Mesothelial cell of epicardium (in vitro differentiated cells): ENCODE measurements around the gene ATP4B. TPM values are rescaled to one million over a fixed set of nuclear protein-coding genes. Genes with fewer than 3 reads are reported as not detected.

Source experiments
- DNase-seq, 2 experiments: peaks; one replicate each; pipeline ENCODE4 v3.0.0; 2021; ENCODE audit warnings: low spot score in 2 of 2; ENCODE audit not compliant: unreplicated experiment in 2 of 2
- H3K27ac Mint-ChIP-seq: 2 replicates; pipeline ENCODE4 v1.8.0; 2021; ENCODE audit warnings: mixed read lengths
- H3K27me3 Mint-ChIP-seq: 2 replicates; pipeline ENCODE4 v1.8.0; 2021; ENCODE audit warnings: low read depth, mixed read lengths
- H3K36me3 Mint-ChIP-seq: 2 replicates; pipeline ENCODE4 v1.8.0; 2021; ENCODE audit warnings: mixed read lengths
- H3K4me1 Mint-ChIP-seq: 2 replicates; pipeline ENCODE4 v1.8.0; 2021; ENCODE audit warnings: mixed read lengths
- H3K4me3 Mint-ChIP-seq: 2 replicates; pipeline ENCODE4 v1.8.0; 2021; ENCODE audit warnings: mild to moderate bottlenecking, moderate library complexity, mixed read lengths
- H3K9me3 Mint-ChIP-seq: 2 replicates; pipeline ENCODE4 v1.8.0; 2021; ENCODE audit warnings: mixed read lengths
- CTCF ChIP-seq: fragments of 200-600 bp; sonication (generic); IDR thresholded peaks from one replicate; pipeline ENCODE4 v1.5.0; 2021; ENCODE audit warnings: antibody characterized with exemption; ENCODE audit not compliant: unreplicated experiment
- total RNA-seq: library from RNA; stranded (reverse); gene quantifications from 3 replicates; pipeline ENCODE4 v1.2.1, GENCODE V29; 2021

The ATP4B gene
- total RNA-seq, 1 donor from 2014 or later, result not detected

GRCh38 chr13:113665597-113666328 is 7.8 kb upstream of the ATP4B start:
- Mint-ChIP-seq H3K4me3 (no peak overlapping the region), H3K9me3 (peaks cover 18% of the 10 kb centered on the region), H3K4me1 (no peaks in the 10 kb centered on the region), H3K27me3 (peaks cover 3% of the 10 kb centered on the region), H3K36me3 (no peaks in the 10 kb centered on the region), H3K27ac (no peak overlapping the region)
- no peak for TF ChIP-seq CTCF
- peak; percentile 5 to 24 for DNase-seq

- DNase-seq, result peak; percentile 5 to 25
- no peaks in the 10 kb centered on the region for H3K4me1 Mint-ChIP-seq
- H3K9me3 Mint-ChIP-seq, result peaks cover 21% of the 10 kb centered on the region
- H3K27me3 Mint-ChIP-seq, result peaks cover 3% of the 10 kb centered on the region
- no peaks in the 10 kb centered on the region for H3K36me3 Mint-ChIP-seq
- no peak overlapping the region for H3K4me3 Mint-ChIP-seq
- H3K27ac Mint-ChIP-seq, result no peak overlapping the region
- TF ChIP-seq CTCF, result no peak
These were observed 7.0 kb upstream of the ATP4B start for GRCh38 chr13:113664751-113665596.

GRCh38 chr13:113663934-113664333 is 5.9 kb upstream of the ATP4B start:
- peak in 1 of 2 experiments; percentile 13 for DNase-seq

GRCh38 chr13:113661509-113661908 is 3.5 kb upstream of the ATP4B start:
- DNase-seq, result no peak
- no peak for TF ChIP-seq CTCF
- H3K4me1 Mint-ChIP-seq, result no peaks in the 10 kb centered on the region
- peaks cover 21% of the 10 kb centered on the region for H3K9me3 Mint-ChIP-seq
- no peaks in the 10 kb centered on the region for H3K36me3 Mint-ChIP-seq
- H3K4me3 Mint-ChIP-seq, result no peak overlapping the region
- H3K27me3 Mint-ChIP-seq, result peaks cover 3% of the 10 kb centered on the region
- H3K27ac Mint-ChIP-seq, result no peak overlapping the region

More at GRCh38 chr13:113663934-113664333, 5.9 kb upstream of the ATP4B start:
- TF ChIP-seq CTCF, result no peak
- no peak overlapping the region for H3K27ac Mint-ChIP-seq
- peaks cover 3% of the 10 kb centered on the region for H3K27me3 Mint-ChIP-seq
- H3K9me3 Mint-ChIP-seq, result peaks cover 21% of the 10 kb centered on the region
- H3K4me3 Mint-ChIP-seq, result no peak overlapping the region
- H3K36me3 Mint-ChIP-seq, result no peaks in the 10 kb centered on the region
- no peaks in the 10 kb centered on the region for H3K4me1 Mint-ChIP-seq

GRCh38 chr13:113660066-113660465 is 2.1 kb upstream of the ATP4B start:
- peaks cover 21% of the 10 kb centered on the region for H3K9me3 Mint-ChIP-seq
- peak in 1 of 2 experiments; percentile 6 for DNase-seq
- TF ChIP-seq CTCF, result no peak

More at GRCh38 chr13:113660066-113660465, 2.1 kb upstream of the ATP4B start:
- Mint-ChIP-seq H3K27me3 (peaks cover 3% of the 10 kb centered on the region), H3K4me3 (no peak overlapping the region), H3K27ac (no peak overlapping the region), H3K36me3 (no peaks in the 10 kb centered on the region), H3K4me1 (no peaks in the 10 kb centered on the region)
